Measurements from ENCODE around the gene SLC29A3.

The SLC29A3 gene

GRCh38 chr10:71394926-71395562 is 76.0 kb downstream of the SLC29A3 start:
- Mint-ChIP-seq H3K27ac (no peak overlapping the region), H3K36me3 (ENCODE audit: low read depth) (no peaks in the 10 kb centered on the region), H3K9me3 (no peaks in the 10 kb centered on the region), H3K27me3 (ENCODE audit: low read depth) (peaks cover 70% of the 10 kb centered on the region), H3K4me1 (ENCODE audit: low read depth) (no peaks in the 10 kb centered on the region), H3K4me3 (no peak overlapping the region)

- no peaks in the 10 kb centered on the region for H3K36me3 Mint-ChIP-seq (ENCODE audit: low read depth)
- peaks cover 74% of the 10 kb centered on the region for H3K27me3 Mint-ChIP-seq (ENCODE audit: low read depth)
- H3K27ac Mint-ChIP-seq = no peak overlapping the region
- no peaks in the 10 kb centered on the region for H3K4me1 Mint-ChIP-seq (ENCODE audit: low read depth)
- no peaks in the 10 kb centered on the region for H3K9me3 Mint-ChIP-seq
- no peak overlapping the region for H3K4me3 Mint-ChIP-seq
These were observed 76.6 kb downstream of the SLC29A3 start for GRCh38 chr10:71395621-71396020.

- Mint-ChIP-seq H3K4me1 (ENCODE audit: low read depth) (no peaks in the 10 kb centered on the region), H3K4me3 (no peak overlapping the region)
These were observed 77.1 kb downstream of the SLC29A3 start for GRCh38 chr10:71396084-71396710.

GRCh38 chr10:71396711-71397295 is 77.7 kb downstream of the SLC29A3 start, which contains the start of gene CDH23:
Gene CDH23 (plus strand): TSS chr10:71396920. CDS start chr10:71439832, 42,912 bp downstream.
- Mint-ChIP-seq H3K4me1 (ENCODE audit: low read depth) (no peaks in the 10 kb centered on the region), H3K4me3 (no peak within 1 kb of the TSS), H3K27me3 (ENCODE audit: low read depth) (peaks cover 69% of the 10 kb centered on the region), H3K9me3 (no peaks in the 10 kb centered on the region), H3K27ac (no peak within 1 kb of the TSS), H3K36me3 (ENCODE audit: low read depth) (no peaks in the 10 kb centered on the region)

More at GRCh38 chr10:71396084-71396710, 77.1 kb downstream of the SLC29A3 start:
- no peaks in the 10 kb centered on the region for H3K36me3 Mint-ChIP-seq (ENCODE audit: low read depth)
- no peaks in the 10 kb centered on the region for H3K9me3 Mint-ChIP-seq
- H3K27me3 Mint-ChIP-seq (ENCODE audit: low read depth) = peaks cover 70% of the 10 kb centered on the region
- H3K27ac Mint-ChIP-seq = no peak overlapping the region

- H3K27me3 Mint-ChIP-seq (ENCODE audit: low read depth) = peaks cover 65% of the 10 kb centered on the region
- H3K4me3 Mint-ChIP-seq = no peak overlapping the region
- no peak overlapping the region for H3K27ac Mint-ChIP-seq
- no peaks in the 10 kb centered on the region for H3K36me3 Mint-ChIP-seq (ENCODE audit: low read depth)
- no peaks in the 10 kb centered on the region for H3K4me1 Mint-ChIP-seq (ENCODE audit: low read depth)
- no peaks in the 10 kb centered on the region for H3K9me3 Mint-ChIP-seq
These were observed 78.5 kb downstream of the SLC29A3 start for GRCh38 chr10:71397296-71398212.

- Mint-ChIP-seq H3K4me1 (ENCODE audit: low read depth) (no peaks in the 10 kb centered on the region), H3K9me3 (no peaks in the 10 kb centered on the region), H3K27me3 (ENCODE audit: low read depth) (peaks cover 57% of the 10 kb centered on the region), H3K36me3 (ENCODE audit: low read depth) (no peaks in the 10 kb centered on the region), H3K4me3 (no peak overlapping the region), H3K27ac (no peak overlapping the region)
These were observed 79.9 kb downstream of the SLC29A3 start for GRCh38 chr10:71398976-71399375.

GRCh38 chr10:71399946-71400345 is 80.9 kb downstream of the SLC29A3 start:
- Mint-ChIP-seq H3K27ac (no peak overlapping the region), H3K9me3 (no peaks in the 10 kb centered on the region), H3K4me1 (ENCODE audit: low read depth) (no peaks in the 10 kb centered on the region), H3K4me3 (no peak overlapping the region), H3K27me3 (ENCODE audit: low read depth) (peaks cover 48% of the 10 kb centered on the region), H3K36me3 (ENCODE audit: low read depth) (no peaks in the 10 kb centered on the region)

GRCh38 chr10:71401056-71401455 is 82.0 kb downstream of the SLC29A3 start:
- Mint-ChIP-seq H3K9me3 (no peaks in the 10 kb centered on the region), H3K27ac (no peak overlapping the region), H3K36me3 (ENCODE audit: low read depth) (no peaks in the 10 kb centered on the region), H3K4me1 (ENCODE audit: low read depth) (no peaks in the 10 kb centered on the region), H3K4me3 (no peak overlapping the region), H3K27me3 (ENCODE audit: low read depth) (peaks cover 37% of the 10 kb centered on the region)

GRCh38 chr10:71402005-71402404 is 82.9 kb downstream of the SLC29A3 start:
- Mint-ChIP-seq H3K27me3 (ENCODE audit: low read depth) (peaks cover 35% of the 10 kb centered on the region), H3K4me1 (ENCODE audit: low read depth) (no peaks in the 10 kb centered on the region), H3K36me3 (ENCODE audit: low read depth) (no peaks in the 10 kb centered on the region), H3K9me3 (no peaks in the 10 kb centered on the region), H3K27ac (no peak overlapping the region), H3K4me3 (no peak overlapping the region)

- no peak overlapping the region for H3K27ac Mint-ChIP-seq
These were observed 85.6 kb downstream of the SLC29A3 start for GRCh38 chr10:71404503-71405295.

GRCh38 chr10:71406878-71407277 is 87.8 kb downstream of the SLC29A3 start:
- Mint-ChIP-seq H3K4me3 (no peak overlapping the region), H3K4me1 (ENCODE audit: low read depth) (no peaks in the 10 kb centered on the region), H3K9me3 (peaks cover 7% of the 10 kb centered on the region), H3K36me3 (ENCODE audit: low read depth) (no peaks in the 10 kb centered on the region), H3K27ac (no peak overlapping the region), H3K27me3 (ENCODE audit: low read depth) (no peaks in the 10 kb centered on the region)

More at GRCh38 chr10:71404503-71405295, 85.6 kb downstream of the SLC29A3 start:
- Mint-ChIP-seq H3K9me3 (no peaks in the 10 kb centered on the region), H3K27me3 (ENCODE audit: low read depth) (peaks cover 12% of the 10 kb centered on the region), H3K4me3 (no peak overlapping the region), H3K4me1 (ENCODE audit: low read depth) (no peaks in the 10 kb centered on the region), H3K36me3 (ENCODE audit: low read depth) (no peaks in the 10 kb centered on the region)

- no peak overlapping the region for H3K4me3 Mint-ChIP-seq
- H3K27me3 Mint-ChIP-seq (ENCODE audit: low read depth) = peaks cover 9% of the 10 kb centered on the region
- no peaks in the 10 kb centered on the region for H3K36me3 Mint-ChIP-seq (ENCODE audit: low read depth)
- no peak overlapping the region for H3K27ac Mint-ChIP-seq
- H3K4me1 Mint-ChIP-seq (ENCODE audit: low read depth) = no peaks in the 10 kb centered on the region
- H3K9me3 Mint-ChIP-seq = peaks cover 19% of the 10 kb centered on the region
These were observed 89.6 kb downstream of the SLC29A3 start for GRCh38 chr10:71408436-71409225.

GRCh38 chr10:71409516-71410104 is 90.6 kb downstream of the SLC29A3 start:
- Mint-ChIP-seq H3K27me3 (ENCODE audit: low read depth) (peaks cover 16% of the 10 kb centered on the region), H3K36me3 (ENCODE audit: low read depth) (no peaks in the 10 kb centered on the region), H3K27ac (no peak overlapping the region), H3K4me1 (ENCODE audit: low read depth) (no peaks in the 10 kb centered on the region), H3K4me3 (no peak overlapping the region), H3K9me3 (peaks cover 19% of the 10 kb centered on the region)
